H9 (cell line): ENCODE measurements around the gene MIPOL1. TPM values are rescaled to one million over a fixed set of nuclear protein-coding genes. Genes with fewer than 3 reads are reported as not detected.

ENCODE experiments used
- DNase-seq: peaks from one replicate; pipeline ENCODE4 v3.0.0-alpha.2; 2017
- H2AFZ ChIP-seq: one replicate; pipeline ENCODE4 v1.6.1; 2013; ENCODE audit warnings: mild to moderate bottlenecking, low read length, control low read depth, moderate library complexity
- H2AK5ac ChIP-seq: 2 replicates; pipeline ENCODE4 v1.6.1; 2013; ENCODE audit warnings: low read length, control low read depth, mixed read lengths; ENCODE audit not compliant: insufficient read length
- H2BK120ac ChIP-seq: one replicate; pipeline ENCODE4 v1.6.1; 2013; ENCODE audit warnings: low read depth, mild to moderate bottlenecking, low read length, control low read depth, inconsistent platforms; ENCODE audit not compliant: poor library complexity, severe bottlenecking
- H2BK12ac ChIP-seq: 2 replicates; pipeline ENCODE4 v1.6.1; 2013; ENCODE audit warnings: low read length, control low read depth, mixed read lengths, low read depth; ENCODE audit not compliant: insufficient read length
- H2BK15ac ChIP-seq: 2 replicates; pipeline ENCODE4 v1.6.1; 2013; ENCODE audit warnings: low read depth, low read length, control low read depth
- H2BK20ac ChIP-seq: one replicate; pipeline ENCODE4 v1.6.1; 2013; ENCODE audit warnings: low read depth, mild to moderate bottlenecking, low read length, control low read depth, inconsistent platforms; ENCODE audit not compliant: poor library complexity, severe bottlenecking
- H2BK5ac ChIP-seq: 2 replicates; pipeline ENCODE4 v1.6.1; 2013; ENCODE audit warnings: low read length, control low read depth, mixed read lengths; ENCODE audit not compliant: insufficient read length
- H3K14ac ChIP-seq: 2 replicates; pipeline ENCODE4 v1.6.1; 2013; ENCODE audit warnings: low read length, control low read depth; ENCODE audit not compliant: insufficient read depth
- H3K18ac ChIP-seq: 2 replicates; pipeline ENCODE4 v1.6.1; 2013; ENCODE audit warnings: low read depth, mild to moderate bottlenecking, mixed read lengths, low read length, control low read depth; ENCODE audit not compliant: insufficient read length
- H3K23ac ChIP-seq: 2 replicates; pipeline ENCODE4 v1.6.1; 2013; ENCODE audit warnings: low read length, control low read depth, mixed read lengths, low read depth; ENCODE audit not compliant: insufficient read length
- H3K23me2 ChIP-seq: 2 replicates; pipeline ENCODE4 v1.6.1; 2013; ENCODE audit warnings: low read depth, mild to moderate bottlenecking, mixed read lengths, low read length, control low read depth; ENCODE audit not compliant: insufficient read length, poor library complexity, severe bottlenecking
- H3K27ac ChIP-seq: 2 replicates; pipeline ENCODE4 v1.5.1; 2013; ENCODE audit warnings: low read length, control low read depth, mixed read lengths, low read depth; ENCODE audit not compliant: insufficient read length
- H3K27me3 ChIP-seq: 2 replicates; pipeline ENCODE4 v1.6.1; 2013; ENCODE audit warnings: low read length, control low read depth, inconsistent platforms; ENCODE audit not compliant: insufficient read depth
- H3K4ac ChIP-seq: 2 replicates; pipeline ENCODE4 v1.6.1; 2013; ENCODE audit warnings: low read depth, mild to moderate bottlenecking, control low read depth, inconsistent platforms, low read length, moderate library complexity
- H3K4me1 ChIP-seq: 2 replicates; pipeline ENCODE4 v1.6.1; 2013; ENCODE audit warnings: low read length, control low read depth, inconsistent platforms; ENCODE audit not compliant: insufficient read depth
- H3K4me2 ChIP-seq: 2 replicates; pipeline ENCODE4 v1.6.1; 2013; ENCODE audit warnings: low read length, control low read depth, mixed read lengths; ENCODE audit not compliant: insufficient read length, insufficient read depth
- H3K56ac ChIP-seq: 2 replicates; pipeline ENCODE4 v1.6.1; 2013; ENCODE audit warnings: low read depth, mild to moderate bottlenecking, mixed read lengths, low read length, control low read depth; ENCODE audit not compliant: insufficient read length
- H3K79me1 ChIP-seq: 2 replicates; pipeline ENCODE4 v1.6.1; 2013; ENCODE audit warnings: low read depth, mild to moderate bottlenecking, moderate library complexity, low read length, control low read depth, inconsistent platforms; ENCODE audit not compliant: insufficient read depth, poor library complexity, severe bottlenecking
- H3K79me2 ChIP-seq: 2 replicates; pipeline ENCODE4 v1.6.1; 2013; ENCODE audit warnings: low read length, control low read depth, inconsistent platforms; ENCODE audit not compliant: insufficient read depth
- H3K9ac ChIP-seq: 2 replicates; pipeline ENCODE4 v1.6.1; 2013; ENCODE audit warnings: low read length, control low read depth, mixed read lengths; ENCODE audit not compliant: insufficient read length; ENCODE audit errors: extremely low read depth
- H3K9me3 ChIP-seq: one replicate; pipeline ENCODE4 v1.6.1; 2013; ENCODE audit warnings: low read depth, low read length, inconsistent platforms; ENCODE audit not compliant: control insufficient read depth
- H3T11ph ChIP-seq: one replicate; pipeline ENCODE4 v1.6.1; 2013; ENCODE audit warnings: mild to moderate bottlenecking, low read length, control low read depth, inconsistent platforms
- H4K20me1 ChIP-seq: one replicate; pipeline ENCODE4 v1.6.1; 2013; ENCODE audit not compliant: control insufficient read depth, insufficient read length, insufficient read depth
- H4K5ac ChIP-seq: 2 replicates; pipeline ENCODE4 v1.6.1; 2013; ENCODE audit warnings: low read depth, mild to moderate bottlenecking, mixed read lengths, low read length, control low read depth; ENCODE audit not compliant: insufficient read length
- H4K8ac ChIP-seq: replicated peaks from 2 replicates; pipeline ENCODE4 v1.6.1; 2013; ENCODE audit warnings: low read length, control low read depth, mixed read lengths, low read depth; ENCODE audit not compliant: insufficient read length
- H4K91ac ChIP-seq: 2 replicates; pipeline ENCODE4 v1.6.1; 2013; ENCODE audit warnings: low read depth, mild to moderate bottlenecking, moderate library complexity, mixed read lengths, low read length, control low read depth; ENCODE audit not compliant: insufficient read length
- H3K27ac Mint-ChIP-seq, 3 experiments: 2 replicates in 2 of 3; 3 replicates in 1 of 3; pipeline ENCODE4 v1.8.0; 2020 to 2021; ENCODE audit warnings: mixed read lengths in 3 of 3, mild to moderate bottlenecking in 1 of 3, moderate library complexity in 1 of 3
- H3K27me3 Mint-ChIP-seq: 2 replicates; pipeline ENCODE4 v1.8.0; 2021; ENCODE audit warnings: low read depth, mild to moderate bottlenecking, moderate library complexity, mixed read lengths
- H3K36me3 Mint-ChIP-seq, 3 experiments: 2 replicates in 2 of 3; 3 replicates in 1 of 3; pipeline ENCODE4 v1.8.0; 2020 to 2021; ENCODE audit warnings: low read depth in 3 of 3, mixed read lengths in 3 of 3; ENCODE audit not compliant: insufficient read depth in 1 of 3
- H3K4me1 Mint-ChIP-seq, 2 experiments: 2 replicates each; pipeline ENCODE4 v1.8.0; 2020; ENCODE audit warnings: mixed read lengths in 2 of 2
- H3K4me3 Mint-ChIP-seq, 2 experiments: 2 replicates in 1 of 2; 3 replicates in 1 of 2; pipeline ENCODE4 v1.8.0; 2020 to 2021; ENCODE audit warnings: mild to moderate bottlenecking in 2 of 2, mixed read lengths in 2 of 2, moderate library complexity in 1 of 2
- H3K9me3 Mint-ChIP-seq, 2 experiments: 2 replicates in 1 of 2; 3 replicates in 1 of 2; pipeline ENCODE4 v1.8.0; 2020; ENCODE audit warnings: mild to moderate bottlenecking in 2 of 2, mixed read lengths in 2 of 2, moderate library complexity in 1 of 2
- WGBS: extraction: QIAGEN DNeasy Blood & Tissue Kit; methylation state at CpG from one replicate; pipeline ENCODE4 v1.1.7; 2013; ENCODE audit warnings: missing lambda C conversion rate, low lambda C conversion rate, mixed read lengths; ENCODE audit not compliant: insufficient read length; ENCODE audit errors: extremely low coverage; 5-methylcytosine and 5-hydroxymethylcytosine counted together
- total RNA-seq: library from RNA; stranded (reverse); gene quantifications from 2 replicates; pipeline ENCODE4 v1.2.1, GENCODE V29; 2021
- TF ChIP-seq, protein P1 (sequence below): fragments of 200-600 bp; sonication (generic); conservative IDR thresholded peaks from 3 replicates; pipeline ENCODE4 v1.8.0; 2021; ENCODE audit warnings: antibody characterized with exemption, mild to moderate bottlenecking

The MIPOL1 gene
- total RNA-seq, 1 experiment from 2014 or later = 15.6 TPM

DNA sequence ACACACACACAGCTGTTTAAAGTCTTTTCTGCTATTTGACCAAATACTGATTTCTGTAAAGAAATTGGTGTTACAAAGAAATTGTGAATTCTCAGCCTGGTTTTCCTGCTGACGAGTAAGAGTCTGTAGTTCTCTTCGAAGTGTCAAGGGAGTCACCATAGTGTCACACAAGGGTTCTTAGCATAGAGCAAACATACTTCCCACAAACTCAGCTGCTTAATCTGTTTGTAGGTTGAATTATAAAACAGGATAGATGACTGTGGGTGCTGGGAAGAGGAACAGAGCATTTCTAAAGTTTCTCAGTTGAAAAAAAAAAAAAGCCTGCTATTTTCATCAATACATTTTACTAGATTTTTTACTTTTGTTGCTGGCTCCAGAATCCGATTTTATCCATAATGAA lies 314.4 kb downstream of the MIPOL1 start:
- no peak for DNase-seq
- Histone ChIP-seq H4K5ac (no peak overlapping the region), H3K4me2 (no peak overlapping the region), H3T11ph (no peak overlapping the region), H3K27me3 (no peaks in the 10 kb centered on the region), H3K9me3 (no peaks in the 10 kb centered on the region), H2BK120ac (no peak overlapping the region), H3K9ac (no peak overlapping the region), H4K20me1 (no peaks in the 10 kb centered on the region), H3K56ac (no peak overlapping the region), H4K8ac (no peak overlapping the region), H2AK5ac (no peak overlapping the region), H4K91ac (no peak overlapping the region), H2BK20ac (no peak overlapping the region), H2BK12ac (no peak overlapping the region), H3K14ac (no peak overlapping the region), H3K23ac (no peak overlapping the region), H2AFZ (no peak overlapping the region), H3K4ac (no peak overlapping the region), H3K18ac (no peak overlapping the region), H2BK5ac (no peak overlapping the region), H3K79me1 (no peaks in the 10 kb centered on the region), H3K23me2 (no peaks in the 10 kb centered on the region), H3K79me2 (no peaks in the 10 kb centered on the region), H3K4me1 (no peaks in the 10 kb centered on the region), H2BK15ac (no peak overlapping the region), H3K27ac (no peak overlapping the region)
- TF ChIP-seq, protein P1, sequence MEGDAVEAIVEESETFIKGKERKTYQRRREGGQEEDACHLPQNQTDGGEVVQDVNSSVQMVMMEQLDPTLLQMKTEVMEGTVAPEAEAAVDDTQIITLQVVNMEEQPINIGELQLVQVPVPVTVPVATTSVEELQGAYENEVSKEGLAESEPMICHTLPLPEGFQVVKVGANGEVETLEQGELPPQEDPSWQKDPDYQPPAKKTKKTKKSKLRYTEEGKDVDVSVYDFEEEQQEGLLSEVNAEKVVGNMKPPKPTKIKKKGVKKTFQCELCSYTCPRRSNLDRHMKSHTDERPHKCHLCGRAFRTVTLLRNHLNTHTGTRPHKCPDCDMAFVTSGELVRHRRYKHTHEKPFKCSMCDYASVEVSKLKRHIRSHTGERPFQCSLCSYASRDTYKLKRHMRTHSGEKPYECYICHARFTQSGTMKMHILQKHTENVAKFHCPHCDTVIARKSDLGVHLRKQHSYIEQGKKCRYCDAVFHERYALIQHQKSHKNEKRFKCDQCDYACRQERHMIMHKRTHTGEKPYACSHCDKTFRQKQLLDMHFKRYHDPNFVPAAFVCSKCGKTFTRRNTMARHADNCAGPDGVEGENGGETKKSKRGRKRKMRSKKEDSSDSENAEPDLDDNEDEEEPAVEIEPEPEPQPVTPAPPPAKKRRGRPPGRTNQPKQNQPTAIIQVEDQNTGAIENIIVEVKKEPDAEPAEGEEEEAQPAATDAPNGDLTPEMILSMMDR = no peak
- Mint-ChIP-seq H3K27ac (no peak overlapping the region), H3K27me3 (no peaks in the 10 kb centered on the region), H3K4me3 (no peak overlapping the region), H3K4me1 (no peaks in the 10 kb centered on the region), H3K36me3 (0 out of 7 replicates have a peak, but pooled peaks cover 0 to 2% (median 0%) of the 10 kb centered on the region in 3 experiments), H3K9me3 (no peaks in the 10 kb centered on the region)
- no CpG with 5 or more reads among the region's 3 CpGs for WGBS
